Endothelial cell (in vitro differentiated cells): ENCODE data around the gene FGR. TPM values are rescaled to one million over a fixed set of nuclear protein-coding genes. Genes with fewer than 3 reads are reported as not detected.

Source experiments
- DNase-seq: peaks from one replicate; pipeline ENCODE4 v3.0.0; 2021; ENCODE audit warnings: low spot score
- H3K27ac Mint-ChIP-seq: one replicate; pipeline ENCODE4 v1.8.0; 2021; ENCODE audit warnings: mixed read lengths, inconsistent platforms; ENCODE audit not compliant: unreplicated experiment
- H3K27me3 Mint-ChIP-seq: one replicate; pipeline ENCODE4 v1.8.0; 2021; ENCODE audit warnings: mild to moderate bottlenecking, moderate library complexity, mixed read lengths, inconsistent platforms; ENCODE audit not compliant: unreplicated experiment
- H3K36me3 Mint-ChIP-seq: one replicate; pipeline ENCODE4 v1.8.0; 2021; ENCODE audit warnings: mild to moderate bottlenecking, low read depth, mixed read lengths, inconsistent platforms; ENCODE audit not compliant: unreplicated experiment
- H3K4me1 Mint-ChIP-seq: one replicate; pipeline ENCODE4 v1.8.0; 2021; ENCODE audit warnings: mild to moderate bottlenecking, mixed read lengths, inconsistent platforms; ENCODE audit not compliant: unreplicated experiment
- H3K4me3 Mint-ChIP-seq: one replicate; pipeline ENCODE4 v1.8.0; 2021; ENCODE audit warnings: mild to moderate bottlenecking, mixed read lengths, inconsistent platforms; ENCODE audit not compliant: unreplicated experiment
- H3K9me3 Mint-ChIP-seq: one replicate; pipeline ENCODE4 v1.8.0; 2021; ENCODE audit warnings: mixed read lengths, inconsistent platforms; ENCODE audit not compliant: unreplicated experiment
- total RNA-seq: library from RNA; stranded (reverse); fragmentation: NEBNext Ultra II Directional; extraction: Animal tissue kit (Norgen Biotek cat#: 25700); gene quantifications from one replicate; pipeline ENCODE4 v1.2.1, GENCODE V29; 2021; ENCODE audit not compliant: unreplicated experiment
- TF ChIP-seq, protein P1 (sequence below): fragments of 200-600 bp; sonication (generic); IDR thresholded peaks from one replicate; pipeline ENCODE4 v1.5.0; 2021; ENCODE audit warnings: antibody characterized with exemption; ENCODE audit not compliant: unreplicated experiment

The FGR gene
- total RNA-seq, 1 donor from 2014 or later, result 0.46 TPM

DNA sequence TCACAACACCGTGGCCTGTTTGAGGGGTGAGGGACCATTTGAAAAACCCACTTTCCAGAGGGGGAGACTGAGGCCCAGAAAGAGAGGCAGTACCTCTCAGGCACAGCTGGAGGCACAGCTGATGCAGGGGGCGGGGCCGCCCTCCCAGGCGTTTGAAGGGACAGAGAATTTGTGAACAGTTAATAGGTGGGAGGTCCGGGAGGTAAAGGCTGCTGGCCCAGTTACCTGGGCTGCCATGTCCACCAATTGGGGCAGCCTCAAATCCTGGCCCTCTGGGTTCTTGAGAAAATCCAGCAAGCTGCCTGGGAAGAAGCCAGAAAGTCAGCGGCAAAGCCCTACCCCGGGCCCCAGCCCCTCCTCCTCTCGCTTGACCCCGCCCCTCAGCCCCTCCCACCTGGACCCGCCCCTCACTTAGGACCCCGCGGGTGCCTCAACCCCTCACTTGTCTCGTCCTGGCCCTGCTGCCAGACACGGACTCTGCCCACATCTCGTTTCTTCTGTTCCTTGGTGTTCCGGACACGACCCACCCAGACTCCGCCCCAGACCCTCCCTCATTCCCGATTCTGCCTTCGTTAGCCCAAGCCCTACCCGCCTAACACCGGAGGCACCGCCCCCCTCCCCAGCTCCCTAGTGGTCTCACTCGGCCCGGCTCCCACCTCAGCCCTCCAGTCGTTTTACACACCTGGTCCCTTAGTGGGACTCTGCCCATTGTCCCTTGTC is 20.2 kb downstream of the FGR start:
- DNase-seq, result peak; percentile 31
- TF ChIP-seq, protein P1, sequence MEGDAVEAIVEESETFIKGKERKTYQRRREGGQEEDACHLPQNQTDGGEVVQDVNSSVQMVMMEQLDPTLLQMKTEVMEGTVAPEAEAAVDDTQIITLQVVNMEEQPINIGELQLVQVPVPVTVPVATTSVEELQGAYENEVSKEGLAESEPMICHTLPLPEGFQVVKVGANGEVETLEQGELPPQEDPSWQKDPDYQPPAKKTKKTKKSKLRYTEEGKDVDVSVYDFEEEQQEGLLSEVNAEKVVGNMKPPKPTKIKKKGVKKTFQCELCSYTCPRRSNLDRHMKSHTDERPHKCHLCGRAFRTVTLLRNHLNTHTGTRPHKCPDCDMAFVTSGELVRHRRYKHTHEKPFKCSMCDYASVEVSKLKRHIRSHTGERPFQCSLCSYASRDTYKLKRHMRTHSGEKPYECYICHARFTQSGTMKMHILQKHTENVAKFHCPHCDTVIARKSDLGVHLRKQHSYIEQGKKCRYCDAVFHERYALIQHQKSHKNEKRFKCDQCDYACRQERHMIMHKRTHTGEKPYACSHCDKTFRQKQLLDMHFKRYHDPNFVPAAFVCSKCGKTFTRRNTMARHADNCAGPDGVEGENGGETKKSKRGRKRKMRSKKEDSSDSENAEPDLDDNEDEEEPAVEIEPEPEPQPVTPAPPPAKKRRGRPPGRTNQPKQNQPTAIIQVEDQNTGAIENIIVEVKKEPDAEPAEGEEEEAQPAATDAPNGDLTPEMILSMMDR, result no peak
- Mint-ChIP-seq H3K27me3 (peaks cover 16% of the 10 kb centered on the region), H3K9me3 (no peaks in the 10 kb centered on the region), H3K36me3 (no peaks in the 10 kb centered on the region), H3K4me3 (peak overlapping the region; percentile 79), H3K27ac (no peak overlapping the region), H3K4me1 (peaks cover 19% of the 10 kb centered on the region)

DNA sequence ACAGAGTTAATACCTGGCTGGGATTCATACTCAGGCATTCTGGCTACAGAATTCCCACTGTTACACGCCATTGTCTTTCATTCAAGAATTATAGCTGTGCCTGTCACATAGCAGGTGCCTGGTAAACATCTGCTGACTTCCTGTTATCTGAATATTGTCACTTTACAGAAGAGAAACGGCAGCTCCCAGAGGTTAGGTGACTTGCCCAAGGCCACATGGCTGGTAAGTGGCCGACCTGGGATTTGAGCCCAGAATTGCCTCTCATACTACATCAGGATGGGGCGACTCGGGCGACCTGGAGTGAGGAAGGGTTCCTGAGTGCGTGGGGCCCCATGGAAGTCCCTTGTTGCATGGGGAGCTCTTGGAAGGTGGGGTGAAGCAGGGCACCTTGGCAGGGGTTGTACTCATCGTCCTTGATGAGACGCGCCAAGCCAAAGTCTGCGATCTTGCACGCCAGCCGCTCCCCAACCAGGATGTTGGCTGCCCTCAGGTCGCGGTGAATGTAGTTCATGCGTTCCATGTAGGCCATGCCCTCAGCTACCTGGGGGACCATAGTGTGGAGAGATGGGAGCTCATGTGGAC is 20.9 kb downstream of the FGR start:
- H3K27me3 Mint-ChIP-seq, result peaks cover 16% of the 10 kb centered on the region
- H3K27ac Mint-ChIP-seq, result no peak overlapping the region
- no peaks in the 10 kb centered on the region for H3K9me3 Mint-ChIP-seq
- no peaks in the 10 kb centered on the region for H3K36me3 Mint-ChIP-seq
- H3K4me3 Mint-ChIP-seq, result peak overlapping the region; percentile 74
- TF ChIP-seq, protein P1, result no peak
- peaks cover 19% of the 10 kb centered on the region for H3K4me1 Mint-ChIP-seq
- no peak for DNase-seq

DNA sequence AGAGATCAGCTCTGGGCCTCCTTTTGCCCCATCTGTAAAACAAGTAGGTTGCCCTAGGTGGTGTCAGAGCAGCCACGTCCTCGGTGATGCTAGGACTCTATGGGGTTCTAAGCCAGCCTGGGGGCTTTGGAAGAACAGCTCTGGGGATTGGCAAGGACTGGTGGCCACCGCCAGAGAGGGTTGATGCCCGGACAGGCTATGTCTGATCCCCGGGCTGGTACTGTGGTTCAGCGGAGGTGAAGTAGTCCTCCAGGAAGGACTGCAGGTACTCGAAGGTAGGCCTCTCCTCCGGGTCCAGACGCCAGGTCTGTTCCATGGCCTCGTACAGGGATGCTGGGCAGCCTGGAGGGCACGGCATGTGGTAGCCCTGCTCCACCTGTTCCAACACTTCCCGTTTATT is 22.3 kb downstream of the FGR start:
- no peak overlapping the region for H3K4me3 Mint-ChIP-seq
- DNase-seq, result no peak
- peaks cover 12% of the 10 kb centered on the region for H3K27me3 Mint-ChIP-seq
- no peaks in the 10 kb centered on the region for H3K36me3 Mint-ChIP-seq
- H3K27ac Mint-ChIP-seq, result no peak overlapping the region
- TF ChIP-seq, protein P1, result no peak
- H3K4me1 Mint-ChIP-seq, result peaks cover 16% of the 10 kb centered on the region
- H3K9me3 Mint-ChIP-seq, result no peaks in the 10 kb centered on the region

DNA sequence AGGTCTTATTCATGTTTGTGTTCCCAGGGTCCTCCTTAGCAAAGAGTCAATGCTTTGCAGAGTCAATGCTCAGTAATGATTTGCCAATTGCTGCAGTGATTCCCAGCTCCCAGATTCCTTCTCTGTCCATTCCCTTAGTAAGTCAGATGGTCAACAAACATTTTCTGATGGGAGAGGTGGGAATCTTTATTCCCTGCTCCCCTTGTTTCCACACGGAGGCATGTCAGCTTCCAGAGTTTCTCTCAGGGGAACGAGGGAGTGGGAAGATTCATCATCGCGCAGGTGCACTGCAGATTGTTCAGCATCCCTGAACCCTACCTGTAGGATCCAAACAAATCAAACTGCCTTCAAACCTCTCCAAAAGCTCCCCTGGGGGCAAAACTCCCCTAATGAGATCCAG is 23.5 kb downstream of the FGR start:
- TF ChIP-seq, protein P1, result no peak
- Mint-ChIP-seq H3K27ac (no peak overlapping the region), H3K36me3 (no peaks in the 10 kb centered on the region), H3K4me3 (no peak overlapping the region), H3K27me3 (peaks cover 8% of the 10 kb centered on the region), H3K4me1 (peaks cover 27% of the 10 kb centered on the region), H3K9me3 (no peaks in the 10 kb centered on the region)
- no peak for DNase-seq

DNA sequence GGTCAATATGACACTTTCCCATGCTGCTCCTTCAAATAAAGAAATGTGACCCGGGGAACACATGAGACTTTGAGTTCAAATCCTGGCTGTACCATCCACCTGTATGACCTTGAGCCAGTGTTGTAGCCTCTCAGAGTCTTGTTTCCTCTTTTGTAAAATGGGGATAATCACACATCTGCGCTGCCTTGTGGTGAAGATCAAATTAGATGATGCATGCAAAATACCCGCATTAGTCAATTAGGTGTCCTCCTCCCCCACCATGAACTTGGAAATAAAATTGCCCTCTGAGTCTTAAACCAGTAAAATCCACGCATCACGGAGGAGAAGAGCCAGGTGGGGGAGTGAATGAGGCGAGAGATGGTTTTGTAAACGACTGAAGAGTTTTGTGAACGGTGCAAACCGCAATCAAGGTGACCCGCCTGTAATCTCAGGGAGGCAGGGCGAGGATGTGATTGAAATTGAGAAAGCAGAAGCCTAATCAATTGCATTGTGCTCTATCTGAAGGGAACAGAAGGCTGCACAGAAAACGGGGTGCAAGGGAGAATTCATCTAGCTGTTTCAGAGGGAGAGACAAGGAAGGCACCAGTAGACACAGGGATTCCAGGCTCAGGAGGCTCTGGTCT is 25.3 kb downstream of the FGR start:
- peaks cover 8% of the 10 kb centered on the region for H3K27me3 Mint-ChIP-seq
- DNase-seq, result no peak
- no peak overlapping the region for H3K27ac Mint-ChIP-seq
- no peaks in the 10 kb centered on the region for H3K36me3 Mint-ChIP-seq
- peaks cover 37% of the 10 kb centered on the region for H3K4me1 Mint-ChIP-seq
- H3K4me3 Mint-ChIP-seq, result no peak overlapping the region
- H3K9me3 Mint-ChIP-seq, result no peaks in the 10 kb centered on the region
- TF ChIP-seq, protein P1, result no peak
